SK-N-SH (cell line): Measurements from ENCODE around the gene PJA2. TPM values are rescaled to one million over a fixed set of nuclear protein-coding genes. Genes with fewer than 3 reads are reported as not detected.

Source experiments
- CTCF ChIA-PET: fragments of 300-600, 350-600 bp; formaldehyde crosslinking; extraction: SDS; loops from one replicate; lab custom pipeline; 2021; lab: Yijun Ruan, JAX
- POLR2A ChIA-PET: fragments of 350-600 bp; sonication (Branson Sonifier 250); formaldehyde crosslinking; extraction: SDS; loops from one replicate; lab custom pipeline; 2020; ENCODE audit warnings: antibody characterized with exemption, inconsistent platforms; lab: Yijun Ruan, JAX
- DNase-seq: peaks from one replicate; pipeline ENCODE4 v3.0.0; 2012
- H2AFZ ChIP-seq: fragments of 200-600 bp; sonication (generic); 2 replicates; pipeline ENCODE4 v1.8.1; 2016; ENCODE audit warnings: antibody characterized with exemption, mild to moderate bottlenecking, low read depth
- H3F3A ChIP-seq: fragments of 200-600 bp; sonication (generic); replicated peaks from 2 replicates; pipeline ENCODE3; 2016; ENCODE audit warnings: antibody characterized with exemption, mild to moderate bottlenecking; ENCODE audit not compliant: insufficient read depth
- H3K27ac ChIP-seq, 2 experiments: fragments of 200-500 bp in 1 of 2; fragments of 200-600 bp in 1 of 2; sonication (Bioruptor generic) in 1 of 2; sonication (generic), shearing (Covaris generic) in 1 of 2; 2 replicates each; pipeline versions ENCODE4 v1.5.1 to v1.6.1; 2014 to 2016; ENCODE audit warnings: low read depth in 2 of 2, inconsistent platforms in 1 of 2, low read length in 1 of 2, mild to moderate bottlenecking in 1 of 2, mixed read lengths in 1 of 2
- H3K27me3 ChIP-seq: fragments of 200-600 bp; sonication (generic), shearing (Covaris generic); 2 replicates; pipeline ENCODE4 v1.6.1; 2016; ENCODE audit warnings: mixed run types; ENCODE audit not compliant: insufficient read depth
- H3K36me3 ChIP-seq, 2 experiments: fragments of 200-500 bp in 1 of 2; fragments of 200-600 bp in 1 of 2; sonication (Bioruptor generic) in 1 of 2; sonication (generic) in 1 of 2; replicated peaks in 1 of 2; 2 replicates each; pipeline versions ENCODE3 to v1.5.1; 2014 to 2016; ENCODE audit warnings: low read length in 1 of 2, mild to moderate bottlenecking in 1 of 2; ENCODE audit not compliant: insufficient read depth in 2 of 2, control insufficient read depth in 1 of 2
- H3K4me1 ChIP-seq, 2 experiments: fragments of 200-500 bp in 1 of 2; fragments of 200-600 bp in 1 of 2; sonication (Bioruptor generic) in 1 of 2; sonication (generic), shearing (Covaris generic) in 1 of 2; 2 replicates each; pipeline versions ENCODE4 v1.5.1 to v1.6.1; 2014 to 2016; ENCODE audit warnings: low read depth in 1 of 2, low read length in 1 of 2, mixed run types in 1 of 2; ENCODE audit not compliant: insufficient read depth in 2 of 2, control insufficient read depth in 1 of 2
- H3K4me2 ChIP-seq: fragments of 200-600 bp; sonication (generic), shearing (Covaris generic); 2 replicates; pipeline ENCODE4 v1.6.1; 2017; ENCODE audit warnings: mixed run types
- H3K4me3 ChIP-seq, 2 experiments: fragments of 200-500 bp in 1 of 2; fragments of 200-600 bp in 1 of 2; sonication (Bioruptor generic) in 1 of 2; sonication (generic), shearing (Covaris generic) in 1 of 2; 2 replicates each; pipeline versions ENCODE4 v1.5.1 to v1.8.1; 2014 to 2016; ENCODE audit warnings: low read depth in 2 of 2, inconsistent platforms in 1 of 2, low read length in 1 of 2, mild to moderate bottlenecking in 1 of 2, mixed read lengths in 1 of 2, moderate library complexity in 1 of 2
- H3K79me2 ChIP-seq: fragments of 200-600 bp; sonication (generic); 2 replicates; pipeline ENCODE4 v1.8.1; 2017; ENCODE audit warnings: mild to moderate bottlenecking; ENCODE audit not compliant: insufficient read depth
- H3K9ac ChIP-seq: fragments of 200-600 bp; sonication (generic); 2 replicates; pipeline ENCODE4 v1.6.1; 2017; ENCODE audit warnings: mixed run types
- H3K9me2 ChIP-seq: fragments of 200-600 bp; sonication (generic); 2 replicates; pipeline ENCODE4 v1.6.1; 2017; ENCODE audit warnings: mixed run types
- H3K9me3 ChIP-seq: fragments of 200-600 bp; sonication (generic); 2 replicates; pipeline ENCODE4 v1.6.1; 2017; ENCODE audit warnings: mixed run types, mild to moderate bottlenecking, moderate library complexity
- H4K20me1 ChIP-seq: fragments of 200-600 bp; sonication (generic); 2 replicates; pipeline ENCODE4 v1.6.1; 2017; ENCODE audit warnings: mild to moderate bottlenecking, mixed run types; ENCODE audit not compliant: insufficient read depth
- CHD2 ChIP-seq: fragments of 150-350 bp; IDR thresholded peaks from 2 replicates; pipeline ENCODE4 v1.6.1; 2018; ENCODE audit warnings: low read length; ENCODE audit not compliant: partially characterized antibody
- ELF1 ChIP-seq: IDR thresholded peaks from 2 replicates; pipeline ENCODE4 v1.4.0; 2012
- EZH2phosphoT487 ChIP-seq: fragments of 200-600 bp; sonication (generic); IDR thresholded peaks from 2 replicates; pipeline ENCODE4 v1.6.1; 2017; ENCODE audit warnings: low read depth, mixed run types, mild to moderate bottlenecking, antibody characterized with exemption, moderate library complexity, borderline replicate concordance
- FOXJ3 ChIP-seq: sonication (generic); formaldehyde crosslinking; IDR thresholded peaks from 2 replicates; pipeline ENCODE4 v1.5.1; 2020; ENCODE audit warnings: mild to moderate bottlenecking, missing genetic modification reagents
- FOXM1 ChIP-seq: IDR thresholded peaks from 2 replicates; pipeline ENCODE4 v1.4.0; 2012; ENCODE audit warnings: low read depth, mild to moderate bottlenecking
- GABPA ChIP-seq: IDR thresholded peaks from 2 replicates; pipeline ENCODE4 v1.4.0; 2012; ENCODE audit warnings: low read depth, mild to moderate bottlenecking
- GATA2 ChIP-seq: sonication (generic); formaldehyde crosslinking; IDR thresholded peaks from 2 replicates; pipeline ENCODE4 v1.5.0; 2020; ENCODE audit warnings: mild to moderate bottlenecking, missing genetic modification reagents
- JUND ChIP-seq: IDR thresholded peaks from 2 replicates; pipeline ENCODE4 v1.4.0; 2012
- MAX ChIP-seq: IDR thresholded peaks from 2 replicates; pipeline ENCODE4 v1.4.0; 2012; ENCODE audit warnings: low read depth
- MEF2A ChIP-seq: IDR thresholded peaks from 2 replicates; pipeline ENCODE4 v1.4.0; 2012; ENCODE audit warnings: low read depth, borderline replicate concordance
- NRF1 ChIP-seq: IDR thresholded peaks from 2 replicates; pipeline ENCODE4 v1.6.1; 2012; ENCODE audit warnings: low read depth, mild to moderate bottlenecking, low read length
- POLR2AphosphoS5 ChIP-seq: IDR thresholded peaks from 2 replicates; pipeline ENCODE4 v1.6.1; 2012; ENCODE audit warnings: low read depth, low read length
- RFX5 ChIP-seq: IDR thresholded peaks from 2 replicates; pipeline ENCODE4 v1.6.1; 2012; ENCODE audit warnings: mild to moderate bottlenecking, improper control_type of control experiment, low read length
- SMC3 ChIP-seq: IDR thresholded peaks from 2 replicates; pipeline ENCODE4 v1.6.1; 2012; ENCODE audit warnings: low read depth, low read length, improper control_type of control experiment
- TAF1 ChIP-seq: IDR thresholded peaks from 2 replicates; pipeline ENCODE4 v1.6.1; 2012; ENCODE audit warnings: low read depth, mild to moderate bottlenecking, low read length, moderate library complexity, borderline replicate concordance
- ZBTB33 ChIP-seq: IDR thresholded peaks from 2 replicates; pipeline ENCODE4 v1.4.0; 2012; ENCODE audit warnings: low read depth, borderline replicate concordance
- WGBS: methylation state at CpG from one replicate; pipeline ENCODE4 v1.1.6; 2017; ENCODE audit warnings: low lambda C conversion rate; 5-methylcytosine and 5-hydroxymethylcytosine counted together
- polyA plus RNA-seq, 3 experiments: library from polyadenylated mRNA; depleted of rRNA; stranded (reverse); fragments of >200 nt; gene quantifications; 2 replicates each; pipeline ENCODE4 v1.2.3, GENCODE V29; 2012

Gene PJA2
- polyA plus RNA-seq, 1 of the 3 experiments (the other 2 are of a cell fraction): 30.7 TPM

DNA sequence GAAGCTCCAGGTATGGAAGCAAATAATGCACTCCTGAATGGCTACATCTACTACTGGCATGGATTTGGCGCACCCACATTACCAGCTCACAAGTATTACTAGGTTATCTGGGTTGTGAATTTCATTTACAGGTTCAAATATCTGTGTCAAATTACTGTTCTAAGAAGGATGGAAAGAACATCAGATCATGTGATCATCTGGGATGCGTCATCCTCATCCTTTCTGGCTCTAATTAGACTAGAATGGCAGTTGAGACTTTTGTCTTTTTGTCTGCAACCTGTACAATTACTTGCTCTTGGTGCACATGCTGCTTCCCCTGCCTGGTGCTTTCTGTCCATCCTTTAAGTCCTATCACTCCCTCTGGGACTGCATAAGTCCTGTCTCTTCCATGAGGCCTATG, 64.1 kb downstream of the PJA2 start:
- H3K79me2 ChIP-seq: peaks cover 19% of the 10 kb centered on the region
- H3K4me1 ChIP-seq: peaks cover 0 to 4% of the 10 kb centered on the region in 2 experiments; a peak in 2 of 4 replicates
- H3K9me2 ChIP-seq: no peaks in the 10 kb centered on the region
- H3K27ac ChIP-seq: no peak overlapping the region
- WGBS: 97% methylated on average over 2 of the region's 2 CpGs
- no peaks in the 10 kb centered on the region for H3K9me3 ChIP-seq
- H3K36me3 ChIP-seq: peaks cover 46 to 58% of the 10 kb centered on the region in 2 experiments
- H3F3A ChIP-seq: peaks cover 26% of the 10 kb centered on the region
- ChIA-PET CTCF (no interaction called here), POLR2A (no interaction called here)
- no peaks in the 10 kb centered on the region for H3K27me3 ChIP-seq
- H3K4me3 ChIP-seq: no peak overlapping the region
- peaks cover 11% of the 10 kb centered on the region for H4K20me1 ChIP-seq
- H2AFZ ChIP-seq: no peak overlapping the region
- no peak overlapping the region for H3K9ac ChIP-seq
- no peak for TF ChIP-seq FOXM1
- TF ChIP-seq, all 33 proteins: peak for 0
- no peak for DNase-seq
- no peak overlapping the region for H3K4me2 ChIP-seq

DNA sequence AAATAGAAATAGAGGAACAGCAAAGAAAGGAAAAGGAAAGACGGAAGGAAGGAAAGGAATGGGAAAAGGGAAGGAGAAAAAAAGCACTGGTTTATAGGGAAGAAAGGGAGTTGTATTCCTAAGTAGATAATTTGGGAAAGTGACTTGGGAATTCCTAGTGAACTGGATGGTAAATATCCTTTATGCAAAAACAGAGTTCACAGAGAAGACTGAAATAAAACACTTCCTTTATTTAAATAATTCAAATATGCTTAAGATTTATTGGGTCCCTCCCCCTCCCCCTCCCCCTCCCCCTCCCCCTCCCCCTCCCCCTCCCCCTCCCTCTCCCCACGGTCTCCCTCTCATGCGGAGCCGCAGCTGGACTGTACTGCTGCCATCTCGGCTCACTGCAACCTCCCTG, 69.4 kb downstream of the PJA2 start:
- CTCF ChIA-PET: no interaction called here
- no peaks in the 10 kb centered on the region for H3K9me2 ChIP-seq

More for the DNA sequence above, 69.4 kb downstream of the PJA2 start:
- DNase-seq: no peak
- H3K9ac ChIP-seq: no peak overlapping the region
- no peaks in the 10 kb centered on the region for H3K27me3 ChIP-seq
- TF ChIP-seq SMC3 (no peak), RFX5 (no peak), GATA2 (CRISPR knock-in tag) (no peak), GABPA (no peak), MEF2A (no peak), ELF1 (no peak), JUND (no peak), TAF1 (no peak), NRF1 (no peak), FOXM1 (no peak), FOXJ3 (CRISPR knock-in tag) (no peak), MAX (no peak), POLR2AphosphoS5 (no peak), CHD2 (no peak), ZBTB33 (no peak), EZH2phosphoT487 (no peak)
- H3K27ac ChIP-seq: no peak overlapping the region
- H3K4me2 ChIP-seq: no peak overlapping the region
- peaks cover 53 to 59% of the 10 kb centered on the region in 2 experiments for H3K36me3 ChIP-seq
- no peaks in the 10 kb centered on the region for H3K9me3 ChIP-seq
- no peaks in the 10 kb centered on the region; the same call in 1 of the 2 replicates for H3K79me2 ChIP-seq
- 83% methylated on average over 2 of the region's 5 CpGs for WGBS
- H3K4me3 ChIP-seq: no peak overlapping the region
- no peaks in the 10 kb centered on the region for H3K4me1 ChIP-seq
- 0 out of 2 replicates have a peak, but pooled peaks cover 1% of the 10 kb centered on the region for H4K20me1 ChIP-seq
- H2AFZ ChIP-seq: no peak overlapping the region
- POLR2A ChIA-PET: interaction anchor here (0.6 kb wide), 1 partner anchor 1373 kb away, joined by 3 read pairs; no protein-coding TSS in a partner anchor
- H3F3A ChIP-seq: peaks cover 10% of the 10 kb centered on the region
